Liver (tissue), 3 donors: ENCODE measurements around the gene ENOX2.

Source experiments
- FOXA1 ChIP-seq: IDR thresholded peaks from 2 replicates; pipeline ENCODE4 v1.6.1; 2016; ENCODE audit warnings: antibody characterized with exemption
- HNF4A ChIP-seq, 2 donors: conservative IDR thresholded peaks; 2 replicates each; pipeline ENCODE4 v1.6.1; 2016; ENCODE audit warnings: antibody characterized with exemption in 2 of 2, mild to moderate bottlenecking in 2 of 2
- HNF4G ChIP-seq: IDR thresholded peaks from 2 replicates; pipeline ENCODE4 v1.6.1; 2016; ENCODE audit warnings: antibody characterized with exemption
- RAD21 ChIP-seq, 2 donors: IDR thresholded peaks; 2 replicates each; pipeline ENCODE4 v1.6.1; 2016; ENCODE audit warnings: antibody characterized with exemption in 2 of 2, mild to moderate bottlenecking in 2 of 2
- RXRA ChIP-seq, 2 donors: IDR thresholded peaks; 2 replicates each; pipeline ENCODE4 v1.6.1; 2017 to 2018; ENCODE audit warnings: antibody characterized with exemption in 2 of 2, mild to moderate bottlenecking in 1 of 2
- TAF1 ChIP-seq: conservative IDR thresholded peaks from 2 replicates; pipeline ENCODE4 v1.6.1; 2016; ENCODE audit warnings: antibody characterized with exemption, mild to moderate bottlenecking
- YY1 ChIP-seq: IDR thresholded peaks from 2 replicates; pipeline ENCODE4 v1.6.1; 2016; ENCODE audit warnings: antibody characterized with exemption, mild to moderate bottlenecking
- TF ChIP-seq, protein P1 (sequence below): IDR thresholded peaks from 2 replicates; pipeline ENCODE4 v1.6.1; 2016; ENCODE audit warnings: antibody characterized with exemption
- TF ChIP-seq, protein P2 (sequence below): fragments of 150-350 bp; IDR thresholded peaks from 2 replicates; pipeline ENCODE4 v1.5.1; 2017; ENCODE audit warnings: improper control_type of control experiment, low read depth, low read length; ENCODE audit not compliant: missing input control
- TF ChIP-seq, protein P3 (sequence below): IDR thresholded peaks from 2 replicates; pipeline ENCODE4 v1.6.1; 2016; ENCODE audit warnings: antibody characterized with exemption
- TF ChIP-seq, protein P4 (sequence below): IDR thresholded peaks from 2 replicates; pipeline ENCODE4 v1.6.1; 2016; ENCODE audit warnings: antibody characterized with exemption, mild to moderate bottlenecking
- TF ChIP-seq, protein P5 (sequence below): IDR thresholded peaks from 2 replicates; pipeline ENCODE4 v1.6.1; 2016; ENCODE audit warnings: antibody characterized with exemption
- donor health status: healthy.
- donor health status: healthy.

DNA sequence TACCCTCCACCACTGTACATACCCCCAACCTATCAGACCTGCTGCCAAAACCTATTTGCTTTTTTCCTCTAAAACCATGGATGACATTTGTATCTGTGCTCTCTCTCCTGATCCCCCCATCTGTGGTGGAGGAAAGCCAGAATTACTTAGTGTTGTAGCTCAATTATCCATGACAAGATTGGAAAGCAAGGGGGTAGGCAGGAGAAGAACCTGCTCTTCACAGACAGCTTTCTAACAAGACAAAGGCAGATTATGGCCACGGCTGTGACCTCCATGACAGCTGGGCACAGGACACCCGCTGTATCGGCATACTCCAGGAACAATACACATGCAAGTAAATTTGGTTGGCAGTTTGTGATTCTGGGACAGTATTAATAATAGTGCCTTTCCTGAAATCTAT, 186.7 kb downstream of the ENOX2 start:
- TF ChIP-seq YY1 = no peak
- TF ChIP-seq, protein P1, sequence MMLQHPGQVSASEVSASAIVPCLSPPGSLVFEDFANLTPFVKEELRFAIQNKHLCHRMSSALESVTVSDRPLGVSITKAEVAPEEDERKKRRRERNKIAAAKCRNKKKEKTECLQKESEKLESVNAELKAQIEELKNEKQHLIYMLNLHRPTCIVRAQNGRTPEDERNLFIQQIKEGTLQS = no peak
- TF ChIP-seq, protein P2, sequence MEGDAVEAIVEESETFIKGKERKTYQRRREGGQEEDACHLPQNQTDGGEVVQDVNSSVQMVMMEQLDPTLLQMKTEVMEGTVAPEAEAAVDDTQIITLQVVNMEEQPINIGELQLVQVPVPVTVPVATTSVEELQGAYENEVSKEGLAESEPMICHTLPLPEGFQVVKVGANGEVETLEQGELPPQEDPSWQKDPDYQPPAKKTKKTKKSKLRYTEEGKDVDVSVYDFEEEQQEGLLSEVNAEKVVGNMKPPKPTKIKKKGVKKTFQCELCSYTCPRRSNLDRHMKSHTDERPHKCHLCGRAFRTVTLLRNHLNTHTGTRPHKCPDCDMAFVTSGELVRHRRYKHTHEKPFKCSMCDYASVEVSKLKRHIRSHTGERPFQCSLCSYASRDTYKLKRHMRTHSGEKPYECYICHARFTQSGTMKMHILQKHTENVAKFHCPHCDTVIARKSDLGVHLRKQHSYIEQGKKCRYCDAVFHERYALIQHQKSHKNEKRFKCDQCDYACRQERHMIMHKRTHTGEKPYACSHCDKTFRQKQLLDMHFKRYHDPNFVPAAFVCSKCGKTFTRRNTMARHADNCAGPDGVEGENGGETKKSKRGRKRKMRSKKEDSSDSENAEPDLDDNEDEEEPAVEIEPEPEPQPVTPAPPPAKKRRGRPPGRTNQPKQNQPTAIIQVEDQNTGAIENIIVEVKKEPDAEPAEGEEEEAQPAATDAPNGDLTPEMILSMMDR = no peak
- TF ChIP-seq, protein P3, sequence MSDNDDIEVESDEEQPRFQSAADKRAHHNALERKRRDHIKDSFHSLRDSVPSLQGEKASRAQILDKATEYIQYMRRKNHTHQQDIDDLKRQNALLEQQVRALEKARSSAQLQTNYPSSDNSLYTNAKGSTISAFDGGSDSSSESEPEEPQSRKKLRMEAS = no peak
- TF ChIP-seq, protein P4, sequence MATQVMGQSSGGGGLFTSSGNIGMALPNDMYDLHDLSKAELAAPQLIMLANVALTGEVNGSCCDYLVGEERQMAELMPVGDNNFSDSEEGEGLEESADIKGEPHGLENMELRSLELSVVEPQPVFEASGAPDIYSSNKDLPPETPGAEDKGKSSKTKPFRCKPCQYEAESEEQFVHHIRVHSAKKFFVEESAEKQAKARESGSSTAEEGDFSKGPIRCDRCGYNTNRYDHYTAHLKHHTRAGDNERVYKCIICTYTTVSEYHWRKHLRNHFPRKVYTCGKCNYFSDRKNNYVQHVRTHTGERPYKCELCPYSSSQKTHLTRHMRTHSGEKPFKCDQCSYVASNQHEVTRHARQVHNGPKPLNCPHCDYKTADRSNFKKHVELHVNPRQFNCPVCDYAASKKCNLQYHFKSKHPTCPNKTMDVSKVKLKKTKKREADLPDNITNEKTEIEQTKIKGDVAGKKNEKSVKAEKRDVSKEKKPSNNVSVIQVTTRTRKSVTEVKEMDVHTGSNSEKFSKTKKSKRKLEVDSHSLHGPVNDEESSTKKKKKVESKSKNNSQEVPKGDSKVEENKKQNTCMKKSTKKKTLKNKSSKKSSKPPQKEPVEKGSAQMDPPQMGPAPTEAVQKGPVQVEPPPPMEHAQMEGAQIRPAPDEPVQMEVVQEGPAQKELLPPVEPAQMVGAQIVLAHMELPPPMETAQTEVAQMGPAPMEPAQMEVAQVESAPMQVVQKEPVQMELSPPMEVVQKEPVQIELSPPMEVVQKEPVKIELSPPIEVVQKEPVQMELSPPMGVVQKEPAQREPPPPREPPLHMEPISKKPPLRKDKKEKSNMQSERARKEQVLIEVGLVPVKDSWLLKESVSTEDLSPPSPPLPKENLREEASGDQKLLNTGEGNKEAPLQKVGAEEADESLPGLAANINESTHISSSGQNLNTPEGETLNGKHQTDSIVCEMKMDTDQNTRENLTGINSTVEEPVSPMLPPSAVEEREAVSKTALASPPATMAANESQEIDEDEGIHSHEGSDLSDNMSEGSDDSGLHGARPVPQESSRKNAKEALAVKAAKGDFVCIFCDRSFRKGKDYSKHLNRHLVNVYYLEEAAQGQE = no peak
- TF ChIP-seq TAF1 = no peak
- TF ChIP-seq, protein P5, sequence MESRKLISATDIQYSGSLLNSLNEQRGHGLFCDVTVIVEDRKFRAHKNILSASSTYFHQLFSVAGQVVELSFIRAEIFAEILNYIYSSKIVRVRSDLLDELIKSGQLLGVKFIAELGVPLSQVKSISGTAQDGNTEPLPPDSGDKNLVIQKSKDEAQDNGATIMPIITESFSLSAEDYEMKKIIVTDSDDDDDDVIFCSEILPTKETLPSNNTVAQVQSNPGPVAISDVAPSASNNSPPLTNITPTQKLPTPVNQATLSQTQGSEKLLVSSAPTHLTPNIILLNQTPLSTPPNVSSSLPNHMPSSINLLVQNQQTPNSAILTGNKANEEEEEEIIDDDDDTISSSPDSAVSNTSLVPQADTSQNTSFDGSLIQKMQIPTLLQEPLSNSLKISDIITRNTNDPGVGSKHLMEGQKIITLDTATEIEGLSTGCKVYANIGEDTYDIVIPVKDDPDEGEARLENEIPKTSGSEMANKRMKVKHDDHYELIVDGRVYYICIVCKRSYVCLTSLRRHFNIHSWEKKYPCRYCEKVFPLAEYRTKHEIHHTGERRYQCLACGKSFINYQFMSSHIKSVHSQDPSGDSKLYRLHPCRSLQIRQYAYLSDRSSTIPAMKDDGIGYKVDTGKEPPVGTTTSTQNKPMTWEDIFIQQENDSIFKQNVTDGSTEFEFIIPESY = no peak
- TF ChIP-seq RAD21 (IDR thresholded peaks at IDR 0.05) = no peak
- no peak for TF ChIP-seq HNF4G
- TF ChIP-seq RXRA (IDR thresholded peaks at IDR 0.05) = no peak
- no peak for TF ChIP-seq HNF4A (conservative IDR thresholded peaks at IDR 0.05)
- no peak for TF ChIP-seq FOXA1
